ENCODE results near the gene GUCA1C. TPM values are rescaled to one million over a fixed set of nuclear protein-coding genes. Genes with fewer than 3 reads are reported as not detected.

The GUCA1C gene
- total RNA-seq, 4 donors from 2014 or later = not detected

DNA sequence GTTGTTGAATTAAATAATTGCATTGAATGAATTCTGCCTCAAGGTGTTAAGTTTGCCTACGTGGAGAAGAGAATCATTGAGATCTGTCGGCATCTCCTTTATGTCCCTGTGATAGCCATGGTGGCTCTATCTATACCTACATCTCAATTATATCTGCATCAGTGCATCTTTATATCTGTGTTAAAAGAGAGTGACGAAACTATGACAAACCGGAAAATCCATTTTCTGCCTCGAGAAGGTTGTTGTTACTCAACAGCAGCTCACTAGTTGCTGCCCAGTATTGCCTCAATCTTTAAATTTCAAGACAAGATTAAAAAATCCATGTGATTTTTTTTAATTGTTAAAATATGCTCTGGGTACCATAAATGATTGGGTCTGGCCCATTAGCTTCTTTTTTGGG lies 58.7 kb downstream of the GUCA1C start:
- H3K4me3 ChIP-seq (replicated peaks in 1 of 3) = no peak overlapping the region
- no peak for DNase-seq
- H3K9me3 ChIP-seq = no peaks in the 10 kb centered on the region
- no peaks in the 10 kb centered on the region for H3K36me3 ChIP-seq
- intact Hi-C loops (cut with DNase I) = no loop called here
- H3K27me3 ChIP-seq = no peaks in the 10 kb centered on the region
- TF ChIP-seq CTCF (IDR thresholded peaks at IDR 0.05) (no peak), POLR2A (IDR thresholded peaks at IDR 0.05) (no peak)
- no peak overlapping the region for H3K27ac ChIP-seq
- 89 to 92% methylated on average over 5 of the region's 5 CpGs for WGBS, 2 donors
- H3K4me1 ChIP-seq = peaks cover 0 to 5% of the 10 kb centered on the region in 2 donors

DNA sequence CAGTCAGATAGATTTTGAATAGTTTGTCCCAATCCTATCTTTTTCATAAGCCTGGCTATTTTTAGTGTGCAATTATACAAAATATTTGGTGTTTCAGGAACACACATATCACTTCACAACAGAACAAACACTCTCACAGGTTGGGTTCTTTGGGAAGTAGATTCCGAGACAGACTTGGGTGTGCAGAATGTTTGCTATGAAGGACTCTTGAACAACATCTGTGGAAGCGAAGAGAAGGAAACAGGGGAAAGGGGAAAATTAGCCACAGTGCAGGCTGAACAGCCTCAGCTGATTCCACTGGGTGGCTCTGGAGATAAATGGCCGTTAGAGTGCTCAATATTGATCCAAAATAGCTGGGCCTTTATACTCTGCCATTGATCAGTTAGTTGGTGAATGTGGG lies 61.8 kb downstream of the GUCA1C start:
- Histone ChIP-seq H3K36me3 (no peaks in the 10 kb centered on the region), H3K9me3 (no peaks in the 10 kb centered on the region), H3K4me1 (no peaks in the 10 kb centered on the region), H3K27ac (no peak overlapping the region), H3K4me3 (replicated peaks in 1 of 3) (no peak overlapping the region), H3K27me3 (no peaks in the 10 kb centered on the region)
- DNase-seq = no peak
- intact Hi-C loops (cut with DNase I) = no loop called here
- WGBS, 2 donors = 66 to 72% methylated on average over 3 of the region's 3 CpGs
- TF ChIP-seq CTCF (IDR thresholded peaks at IDR 0.05) (no peak), POLR2A (IDR thresholded peaks at IDR 0.05) (no peak)

- Histone ChIP-seq H3K27me3 (no peaks in the 10 kb centered on the region), H3K9me3 (no peaks in the 10 kb centered on the region), H3K4me3 (replicated peaks in 1 of 3) (no peak overlapping the region), H3K4me1 (no peaks in the 10 kb centered on the region), H3K27ac (no peak overlapping the region), H3K36me3 (no peaks in the 10 kb centered on the region)
- intact Hi-C loops (cut with DNase I) = no loop called here
- 83% methylated on average over 2 of the region's 2 CpGs for WGBS, 2 donors
- no peak for DNase-seq
- TF ChIP-seq POLR2A (IDR thresholded peaks at IDR 0.05) (no peak), CTCF (IDR thresholded peaks at IDR 0.05) (no peak)
Measured at GRCh38 chr3:108887777-108888176, 65.9 kb downstream of the GUCA1C start.

- intact Hi-C loops (cut with DNase I) = no loop called here
- 77 to 86% methylated on average over 4 of the region's 4 CpGs for WGBS, 2 donors
Measured at GRCh38 chr3:108887121-108887520, 66.6 kb downstream of the GUCA1C start.

GRCh38 chr3:108883373-108883772 lies 70.3 kb downstream of the GUCA1C start:
- H3K4me3 ChIP-seq (replicated peaks in 1 of 3) = no peak overlapping the region
- H3K27ac ChIP-seq = no peak overlapping the region
- DNase-seq = no peak
- no peaks in the 10 kb centered on the region for H3K9me3 ChIP-seq
- H3K36me3 ChIP-seq = no peaks in the 10 kb centered on the region
- intact Hi-C loops (cut with DNase I) = no loop called here
- H3K4me1 ChIP-seq = no peaks in the 10 kb centered on the region
- no peaks in the 10 kb centered on the region for H3K27me3 ChIP-seq
- TF ChIP-seq POLR2A (IDR thresholded peaks at IDR 0.05) = no peak
- TF ChIP-seq CTCF (IDR thresholded peaks at IDR 0.05) = no peak
- WGBS, 2 donors = 0 to 78% methylated on average over 1 of the region's 1 CpG

More at GRCh38 chr3:108887121-108887520, 66.6 kb downstream of the GUCA1C start:
- Histone ChIP-seq H3K4me1 (no peaks in the 10 kb centered on the region), H3K9me3 (no peaks in the 10 kb centered on the region), H3K27ac (no peak overlapping the region), H3K36me3 (no peaks in the 10 kb centered on the region), H3K4me3 (replicated peaks in 1 of 3) (no peak overlapping the region), H3K27me3 (no peaks in the 10 kb centered on the region)
- no peak for DNase-seq
- no peak for TF ChIP-seq POLR2A (IDR thresholded peaks at IDR 0.05)
- no peak for TF ChIP-seq CTCF (IDR thresholded peaks at IDR 0.05)

All from thyroid gland (tissue), 4 donors.